DND-41 (cell line): ENCODE data around the gene MYL3.

Experiments
- EZH2 ChIP-seq: IDR thresholded peaks from 3 replicates; pipeline ENCODE4 v1.6.1; 2012; ENCODE audit warnings: borderline replicate concordance, low read depth, mild to moderate bottlenecking, moderate library complexity, low read length, inconsistent platforms; ENCODE audit not compliant: severe bottlenecking
- TF ChIP-seq, protein P1 (sequence below): IDR thresholded peaks from 2 replicates; pipeline ENCODE4 v1.5.1; 2012; ENCODE audit warnings: borderline replicate concordance, low read length, moderate library complexity, mild to moderate bottlenecking; ENCODE audit not compliant: poor library complexity, severe bottlenecking; ENCODE audit errors: extremely low read depth

- no peak for TF ChIP-seq EZH2
- TF ChIP-seq, protein P1, sequence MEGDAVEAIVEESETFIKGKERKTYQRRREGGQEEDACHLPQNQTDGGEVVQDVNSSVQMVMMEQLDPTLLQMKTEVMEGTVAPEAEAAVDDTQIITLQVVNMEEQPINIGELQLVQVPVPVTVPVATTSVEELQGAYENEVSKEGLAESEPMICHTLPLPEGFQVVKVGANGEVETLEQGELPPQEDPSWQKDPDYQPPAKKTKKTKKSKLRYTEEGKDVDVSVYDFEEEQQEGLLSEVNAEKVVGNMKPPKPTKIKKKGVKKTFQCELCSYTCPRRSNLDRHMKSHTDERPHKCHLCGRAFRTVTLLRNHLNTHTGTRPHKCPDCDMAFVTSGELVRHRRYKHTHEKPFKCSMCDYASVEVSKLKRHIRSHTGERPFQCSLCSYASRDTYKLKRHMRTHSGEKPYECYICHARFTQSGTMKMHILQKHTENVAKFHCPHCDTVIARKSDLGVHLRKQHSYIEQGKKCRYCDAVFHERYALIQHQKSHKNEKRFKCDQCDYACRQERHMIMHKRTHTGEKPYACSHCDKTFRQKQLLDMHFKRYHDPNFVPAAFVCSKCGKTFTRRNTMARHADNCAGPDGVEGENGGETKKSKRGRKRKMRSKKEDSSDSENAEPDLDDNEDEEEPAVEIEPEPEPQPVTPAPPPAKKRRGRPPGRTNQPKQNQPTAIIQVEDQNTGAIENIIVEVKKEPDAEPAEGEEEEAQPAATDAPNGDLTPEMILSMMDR = no peak
Measured at GRCh38 chr3:46829699-46830208, 33.5 kb downstream of the MYL3 start.
